NCI-H146 treated with DMSO at 0.1 percent for 48 hours (cell line): ENCODE measurements around the gene SPAG16.
"Not testable (repeated sequence)": the region's sequence is repeated elsewhere in the genome, so short reads cannot be mapped to it uniquely, and the experiment has no call there.

Source experiments
- DNase-seq: peaks from one replicate; lab custom pipeline; 2025; ENCODE audit not compliant: unreplicated experiment; lab: John Stamatoyannopoulos, UW

SPAG16 gene

DNA sequence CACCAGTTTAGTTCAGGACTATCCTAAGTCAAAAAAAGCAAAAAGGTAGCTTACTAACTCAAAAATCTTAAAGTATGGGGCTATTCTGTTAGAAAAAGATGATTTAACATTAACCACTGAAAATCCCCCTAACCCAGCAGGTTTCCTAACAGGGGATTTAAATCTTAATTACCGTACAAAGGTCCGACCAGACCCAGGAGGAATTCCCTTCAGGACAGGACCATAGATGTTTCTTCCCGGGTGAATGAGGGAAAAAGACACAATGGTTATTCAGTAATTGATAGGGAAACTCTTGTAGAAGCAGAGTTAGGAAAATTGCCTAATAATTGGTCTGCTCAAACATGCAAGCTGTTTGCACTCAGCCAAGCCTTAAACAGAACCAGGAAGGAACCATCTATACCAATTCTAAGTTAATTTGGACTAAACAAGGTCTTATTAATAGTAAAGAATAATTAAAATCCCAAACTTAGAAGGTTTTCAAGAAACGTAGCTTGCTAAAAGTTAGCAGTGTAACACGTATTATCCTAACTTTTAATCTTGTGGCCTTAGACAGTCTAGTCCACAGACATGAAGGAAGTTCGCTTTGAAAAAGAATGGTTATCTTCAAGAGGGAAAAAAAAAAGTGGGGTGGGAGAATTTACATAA, 124.3 kb downstream of the SPAG16 start:
- DNase-seq, result not testable (repeated sequence)

DNA sequence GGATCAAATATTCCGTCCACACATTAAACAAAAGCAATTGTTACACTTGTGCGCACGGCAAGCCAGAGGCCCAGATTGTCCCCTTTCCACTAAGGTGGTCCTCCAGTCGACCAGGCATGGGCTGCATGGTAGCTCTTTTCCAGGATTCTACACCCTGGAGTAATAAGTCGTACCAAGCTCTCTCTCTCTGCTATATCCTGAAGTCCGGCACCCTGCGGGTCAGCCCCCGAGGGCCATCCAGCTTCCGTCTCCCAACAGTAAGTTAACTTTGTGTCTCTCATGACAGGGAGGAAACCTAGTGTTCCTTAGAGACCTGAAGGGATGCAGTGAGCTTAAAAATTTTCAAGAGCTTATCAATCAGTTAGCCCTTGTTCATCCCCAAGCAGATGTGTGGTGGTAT, 126.4 kb downstream of the SPAG16 start:
- DNase-seq, result not testable (repeated sequence)

DNA sequence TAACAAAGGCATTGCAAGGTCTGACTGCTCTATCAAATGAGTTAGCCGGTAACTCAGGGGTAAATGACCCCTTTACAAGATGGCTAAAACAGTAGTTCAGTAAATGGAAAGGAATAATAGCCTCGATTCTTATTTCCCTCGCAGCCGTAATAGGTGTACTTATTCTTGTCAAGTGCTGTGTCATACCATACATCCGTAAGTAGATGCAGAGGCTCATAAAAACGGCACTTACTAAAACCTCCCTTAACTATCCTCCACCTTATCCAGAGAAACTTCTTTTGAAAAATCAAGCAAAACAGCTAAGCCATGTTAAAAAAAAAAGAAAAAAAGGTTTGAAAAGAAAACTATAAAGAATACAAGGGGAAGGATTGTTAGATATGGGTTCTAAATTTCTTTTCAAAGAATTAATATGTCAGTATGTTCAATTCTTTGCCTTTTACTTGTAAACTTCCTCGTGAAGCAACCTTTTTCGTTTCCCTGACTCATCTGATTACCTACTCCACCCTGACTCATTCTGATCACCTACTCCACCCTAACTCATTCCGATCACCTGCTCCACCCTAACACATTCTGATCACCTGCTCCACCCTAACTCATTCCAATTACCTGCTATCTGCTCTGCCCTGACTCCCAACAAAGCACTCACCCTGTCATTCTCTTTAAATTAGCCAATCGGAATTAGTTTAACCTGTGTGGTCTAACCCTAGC, 127.5 kb downstream of the SPAG16 start:
- no peak for DNase-seq

DNA sequence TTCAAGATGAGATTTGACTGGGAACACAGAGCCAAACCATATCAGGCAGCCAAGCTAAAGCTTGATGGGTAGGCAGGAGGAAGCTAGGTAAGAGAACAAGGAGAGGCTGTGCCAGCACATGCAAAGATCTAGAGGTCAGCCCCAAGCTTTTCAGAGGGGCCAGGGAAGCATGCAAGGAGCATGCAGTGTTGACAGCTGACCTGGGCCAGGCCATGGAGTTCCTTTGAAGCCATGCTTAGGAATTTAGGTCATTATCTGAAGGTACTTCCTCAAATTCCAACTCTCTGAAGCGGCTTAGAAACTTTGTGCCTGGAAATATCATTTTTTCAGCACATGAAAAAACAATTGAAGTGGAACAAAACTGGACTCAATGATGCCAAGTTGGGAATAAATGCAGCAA, 130.8 kb downstream of the SPAG16 start:
- no peak for DNase-seq

DNA sequence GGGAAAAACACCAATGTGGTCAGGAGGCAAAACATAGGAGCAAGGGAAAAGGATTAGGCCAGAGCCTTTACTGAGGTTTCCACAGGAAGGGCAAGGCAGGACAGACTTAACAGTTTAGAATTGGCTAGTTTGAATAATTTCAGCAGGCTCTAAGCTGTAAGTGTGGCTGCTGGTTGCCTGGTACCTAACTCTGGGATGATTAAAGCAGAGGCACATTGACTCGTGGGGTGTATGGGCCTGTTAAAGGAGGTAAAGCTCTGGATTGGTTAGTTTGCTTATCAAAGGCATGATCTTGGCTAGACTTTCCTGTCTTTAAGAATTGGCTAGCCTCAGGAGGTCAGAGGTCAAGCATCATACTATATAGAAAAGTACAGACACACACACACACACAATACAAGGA, 132.6 kb downstream of the SPAG16 start:
- DNase-seq, result no peak

DNA sequence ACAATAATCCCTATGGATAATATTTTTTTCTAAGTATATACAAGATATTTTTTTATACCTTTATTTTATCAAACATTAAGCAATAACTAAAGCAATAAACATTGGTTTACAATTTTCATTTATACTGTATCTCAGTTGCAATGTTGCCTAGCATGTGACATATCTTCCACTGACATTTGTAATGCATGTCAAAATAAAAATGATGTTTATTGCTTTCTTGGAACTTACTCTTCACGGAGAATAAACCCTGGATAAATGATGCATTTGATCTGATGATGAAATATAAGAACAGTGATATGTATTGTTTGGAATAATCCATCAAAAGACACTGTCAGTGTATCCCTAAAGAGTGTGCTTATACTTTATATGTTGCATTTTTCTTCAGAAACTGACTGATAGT, 135.7 kb downstream of the SPAG16 start:
- no peak for DNase-seq

DNA sequence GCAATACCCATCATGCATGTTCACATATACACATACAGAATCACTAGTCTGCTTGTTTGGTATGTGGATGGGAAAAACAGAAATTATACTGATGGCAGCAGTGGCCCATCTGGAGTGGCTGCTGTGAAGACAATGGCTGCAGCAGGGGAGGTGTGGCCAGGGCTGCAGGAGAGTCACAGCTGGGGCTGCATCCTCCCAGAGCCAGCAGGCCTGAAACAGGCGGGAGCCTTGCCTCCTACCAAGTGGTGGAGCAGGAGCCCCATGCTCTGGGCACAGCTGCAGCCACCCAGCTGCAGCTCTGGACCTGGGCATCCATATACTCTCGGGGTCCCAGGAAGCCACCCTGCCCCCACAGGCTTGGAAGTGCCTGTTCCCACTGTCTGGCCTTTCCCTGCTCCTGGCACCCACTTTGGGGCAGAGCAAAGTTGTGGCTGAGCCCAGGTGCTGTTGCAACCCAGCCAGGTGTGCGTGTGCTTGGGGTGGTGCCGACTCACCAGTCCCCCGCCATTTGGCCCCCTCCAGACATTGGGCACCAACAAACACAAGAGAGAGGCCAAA, 136.6 kb downstream of the SPAG16 start:
- no peak for DNase-seq

DNA sequence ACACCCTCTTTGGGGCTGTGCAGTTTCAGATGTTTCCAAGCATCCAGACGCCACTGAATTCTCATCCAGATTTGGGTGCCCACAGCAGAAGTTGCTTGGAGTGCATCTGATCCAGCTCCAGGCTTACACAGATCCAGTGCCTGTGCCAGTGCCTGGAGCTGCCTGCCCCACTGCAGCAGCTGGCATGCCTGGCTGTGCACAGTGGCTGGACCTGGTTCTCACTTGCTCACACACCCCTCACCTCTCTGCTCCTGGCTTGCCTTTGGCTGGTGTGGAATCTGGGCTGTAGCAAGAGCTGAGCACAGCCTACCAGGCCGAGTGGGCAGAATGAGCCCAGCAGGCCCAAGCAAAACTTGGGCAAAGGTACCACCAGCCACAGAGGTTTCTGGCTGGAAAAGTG, 137.9 kb downstream of the SPAG16 start:
- DNase-seq, result no peak

DNA sequence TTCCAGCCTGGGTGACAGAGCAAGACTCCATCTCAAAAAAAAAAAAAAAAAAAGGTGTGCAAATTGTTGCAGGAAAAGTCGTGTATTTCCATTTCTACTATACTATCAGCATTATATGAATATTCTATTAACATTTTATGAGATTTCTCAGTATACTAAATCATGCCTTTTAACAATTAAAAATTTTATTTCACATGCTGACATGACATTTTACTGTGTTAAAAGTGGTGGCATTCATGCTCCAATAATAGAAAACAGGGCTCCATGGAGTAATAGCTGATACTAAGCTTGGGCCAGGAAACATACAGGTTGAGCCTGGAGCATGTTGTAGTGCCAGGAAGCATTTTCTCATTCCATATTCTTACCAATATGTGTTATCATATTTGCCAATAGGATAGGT, 141.4 kb downstream of the SPAG16 start:
- DNase-seq, result no peak

DNA sequence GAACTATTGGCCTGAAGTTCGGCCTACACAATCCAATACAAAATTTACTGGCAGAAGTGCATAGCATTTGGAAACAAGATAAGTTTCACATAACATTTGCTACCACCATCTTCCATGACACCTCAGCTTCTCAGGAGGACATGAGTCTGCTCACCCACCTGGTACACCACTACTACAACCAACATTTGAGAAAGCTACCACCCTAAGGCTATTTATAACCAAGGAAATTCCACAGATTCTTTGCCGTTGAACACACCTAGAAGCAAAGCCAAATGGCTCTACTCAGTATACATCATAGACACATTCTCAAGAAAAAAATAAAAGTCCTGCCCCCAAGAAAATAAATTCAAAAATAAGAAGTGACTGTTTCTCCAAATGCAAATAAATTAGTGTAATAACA, 145.3 kb downstream of the SPAG16 start:
- no peak for DNase-seq

DNA sequence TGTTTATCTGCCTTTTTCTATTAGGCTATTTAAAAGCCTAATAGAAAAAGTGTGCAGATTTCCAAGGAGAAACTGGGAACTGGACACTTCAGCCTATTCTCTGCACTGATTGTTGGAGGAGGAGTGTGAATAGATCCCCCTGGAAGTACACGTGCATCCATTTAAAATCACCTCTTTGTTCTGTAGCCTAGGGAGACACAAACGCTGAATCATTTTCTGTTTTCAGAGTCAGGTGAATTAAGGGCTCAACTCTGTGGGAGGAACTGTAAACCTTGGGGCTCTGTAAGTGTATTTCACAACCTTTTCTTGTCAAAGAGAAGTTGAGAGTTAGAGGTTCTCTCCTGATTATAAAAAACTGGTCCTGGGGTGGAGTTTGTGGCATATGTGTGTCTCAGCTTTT, 159.7 kb downstream of the SPAG16 start:
- DNase-seq, result no peak

DNA sequence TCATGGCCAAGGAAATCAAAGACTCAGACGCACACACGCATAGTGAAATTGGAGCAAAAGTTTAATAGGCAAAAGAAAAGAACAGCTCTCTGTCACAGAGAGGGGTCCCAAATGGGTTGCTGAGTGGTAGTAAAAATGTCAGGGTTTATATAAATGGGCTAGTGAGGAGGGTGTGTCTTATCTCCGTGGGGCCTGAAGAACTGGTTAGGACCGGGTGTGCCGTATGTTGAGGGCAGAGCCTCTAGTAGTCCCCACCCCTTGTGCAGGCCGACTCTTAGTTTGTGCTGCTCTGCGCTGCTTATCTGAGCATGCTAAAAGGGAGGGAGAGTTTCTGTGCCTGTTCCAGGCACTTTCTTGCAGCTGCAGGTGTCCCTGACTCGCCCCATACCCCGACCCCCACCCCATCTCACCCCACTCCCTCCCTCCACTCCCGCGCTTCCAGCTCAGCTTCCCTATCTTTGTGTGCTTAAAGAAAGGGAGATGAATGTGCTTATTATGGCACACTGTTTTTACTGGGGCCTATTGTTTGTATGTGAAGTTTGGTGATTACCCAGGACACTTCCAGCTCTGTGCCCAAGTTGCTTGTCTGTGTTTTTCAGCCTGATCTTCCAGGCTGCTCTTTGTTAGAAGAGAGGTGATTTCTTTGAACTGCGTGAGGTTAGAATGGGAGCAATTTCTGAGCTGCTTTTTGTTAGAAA, 167.4 kb downstream of the SPAG16 start:
- DNase-seq, result no peak

DNA sequence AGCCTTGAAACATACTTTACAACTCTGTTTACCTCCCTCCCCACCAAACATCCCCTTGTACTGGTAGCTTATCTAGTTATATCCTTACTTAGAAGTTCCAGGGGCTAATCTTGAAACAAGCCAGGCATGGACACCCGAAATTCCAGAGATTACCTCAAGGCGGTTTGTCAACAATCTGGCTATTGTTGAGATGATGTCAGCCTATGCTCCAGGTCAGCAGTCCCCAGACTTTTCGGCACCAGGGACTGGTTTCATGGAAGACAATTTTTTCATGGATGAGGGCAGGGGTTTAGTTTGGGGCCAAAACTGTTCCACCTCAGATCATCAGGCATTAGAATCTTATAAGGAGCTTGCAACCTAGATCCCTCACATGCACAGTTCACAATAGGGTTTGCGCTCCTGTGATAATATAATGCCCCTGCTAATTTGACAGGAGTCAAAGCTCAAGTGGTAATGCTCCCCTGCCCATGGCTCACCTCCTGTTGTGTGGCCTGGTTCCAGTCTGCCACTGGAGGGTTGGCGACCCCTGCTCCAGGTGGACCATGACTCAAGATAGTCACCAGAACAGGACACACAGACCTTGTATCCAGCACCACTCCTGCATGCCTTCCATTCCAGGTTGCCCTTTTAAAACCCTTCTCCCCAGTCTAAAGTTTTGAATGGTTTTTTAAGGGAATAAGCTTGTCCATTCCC, 171.2 kb downstream of the SPAG16 start:
- no peak for DNase-seq

DNA sequence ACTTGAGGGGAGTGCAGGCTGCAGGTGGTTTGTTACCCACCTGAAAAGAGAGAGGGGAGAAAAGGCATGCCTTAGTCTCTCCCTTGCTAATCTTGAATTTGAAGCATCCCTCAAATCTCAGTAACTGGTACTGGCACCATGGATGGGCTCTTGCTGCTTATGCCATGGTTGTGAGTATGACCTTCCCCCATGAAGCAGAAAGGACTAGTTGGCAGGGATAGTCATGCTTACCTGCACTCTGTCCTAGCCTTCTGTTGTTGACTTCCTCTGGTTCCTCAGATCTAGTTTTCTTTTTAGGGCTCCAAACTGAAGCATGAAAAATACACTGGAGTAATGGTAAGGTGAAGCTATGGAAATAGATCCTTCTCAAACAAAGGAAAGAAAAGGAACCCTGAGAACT, 191.2 kb downstream of the SPAG16 start:
- no peak for DNase-seq

DNA sequence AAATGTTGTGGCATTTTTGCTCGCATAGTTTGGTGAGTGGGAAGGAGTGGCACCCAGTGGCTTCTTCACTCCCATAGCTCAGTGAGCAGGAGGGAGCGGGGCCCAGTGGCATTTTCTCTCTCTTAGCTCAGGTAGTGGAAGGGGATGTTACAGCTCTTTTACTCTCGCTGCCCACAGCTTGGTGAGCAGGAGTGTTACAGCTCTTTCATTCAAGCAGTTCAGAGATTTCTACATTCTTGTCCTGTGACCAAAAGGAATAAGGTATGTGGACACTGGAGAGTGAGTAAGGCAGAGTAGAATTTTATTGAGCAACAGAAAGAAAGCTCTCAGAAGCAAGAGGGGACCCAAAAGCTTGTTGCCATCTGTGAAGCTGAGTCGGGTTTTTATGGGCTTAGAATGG, 192.4 kb downstream of the SPAG16 start:
- DNase-seq, result no peak

DNA sequence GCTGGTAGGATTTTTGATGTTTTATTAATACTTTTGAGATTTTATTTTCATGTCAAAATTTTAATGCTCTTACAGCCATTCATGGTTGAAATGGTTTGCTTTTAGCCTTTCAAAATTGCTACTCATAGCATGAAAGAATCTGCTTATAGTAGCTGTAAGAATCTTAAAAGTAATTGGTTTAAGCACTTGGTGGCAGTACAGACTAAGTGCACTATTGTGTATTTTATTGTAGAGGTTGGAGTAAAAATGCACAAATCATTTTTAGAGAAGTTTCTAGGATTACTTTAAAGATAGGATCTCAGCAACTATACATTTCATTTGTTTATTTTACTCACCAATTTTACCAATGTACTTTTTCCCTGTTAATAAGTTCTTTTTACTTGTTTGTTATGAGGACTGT, 205.8 kb downstream of the SPAG16 start:
- no peak for DNase-seq

DNA sequence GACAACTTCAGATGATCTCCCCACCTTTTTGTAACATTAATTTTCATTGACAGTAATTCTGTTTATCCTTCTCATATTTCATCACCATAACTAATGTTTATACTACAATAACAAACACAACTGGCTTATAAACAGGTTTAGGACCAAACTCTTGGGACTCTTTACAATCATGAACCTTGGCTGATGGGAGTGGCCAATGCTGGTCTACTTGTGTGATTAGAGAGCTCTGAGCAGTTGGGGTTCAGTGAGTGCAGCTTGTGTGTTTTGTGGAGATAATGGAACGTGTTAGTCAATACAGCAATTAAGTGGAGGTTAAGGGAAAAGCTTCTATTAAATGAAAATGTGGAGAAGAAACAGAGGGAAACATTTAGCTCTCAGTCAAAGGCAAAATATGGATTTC, 207.1 kb downstream of the SPAG16 start:
- no peak for DNase-seq

DNA sequence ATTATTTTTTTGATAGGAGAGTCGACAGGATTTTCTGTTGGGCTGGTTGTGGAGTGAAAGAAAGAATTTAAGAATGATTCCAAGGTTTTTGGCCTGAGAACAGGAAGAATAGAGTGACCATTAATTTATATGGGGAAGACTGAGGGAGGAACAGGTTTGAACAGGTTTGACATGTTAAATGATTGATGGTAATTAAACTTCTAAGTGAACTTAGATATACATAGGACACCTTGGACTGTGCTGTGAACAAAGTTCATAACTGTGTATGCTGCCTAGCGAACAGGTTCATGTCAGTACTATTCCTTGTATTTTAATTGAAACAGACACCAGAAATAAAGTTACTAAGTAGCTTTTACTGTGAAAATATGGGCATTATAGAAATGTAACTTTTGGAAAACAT, 212.0 kb downstream of the SPAG16 start:
- no peak for DNase-seq

DNA sequence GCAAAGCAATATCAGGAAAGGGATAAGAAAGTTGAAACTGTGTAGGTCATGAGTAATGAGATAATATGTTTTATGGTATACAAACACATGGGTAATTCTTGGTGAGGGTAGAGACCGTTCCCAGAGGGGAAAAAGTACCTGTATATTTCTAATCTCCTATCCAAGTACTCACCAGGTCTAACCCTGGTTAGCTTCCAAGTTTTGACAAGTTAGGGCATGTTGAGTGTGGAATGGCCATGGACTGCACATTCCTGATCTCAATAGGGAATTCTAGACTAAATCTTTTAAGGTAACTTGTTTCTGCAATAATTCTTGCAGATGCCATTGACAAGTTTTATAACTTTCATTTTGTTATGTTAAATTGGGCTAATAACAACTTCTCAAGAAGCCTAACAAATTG, 216.6 kb downstream of the SPAG16 start:
- DNase-seq, result no peak

DNA sequence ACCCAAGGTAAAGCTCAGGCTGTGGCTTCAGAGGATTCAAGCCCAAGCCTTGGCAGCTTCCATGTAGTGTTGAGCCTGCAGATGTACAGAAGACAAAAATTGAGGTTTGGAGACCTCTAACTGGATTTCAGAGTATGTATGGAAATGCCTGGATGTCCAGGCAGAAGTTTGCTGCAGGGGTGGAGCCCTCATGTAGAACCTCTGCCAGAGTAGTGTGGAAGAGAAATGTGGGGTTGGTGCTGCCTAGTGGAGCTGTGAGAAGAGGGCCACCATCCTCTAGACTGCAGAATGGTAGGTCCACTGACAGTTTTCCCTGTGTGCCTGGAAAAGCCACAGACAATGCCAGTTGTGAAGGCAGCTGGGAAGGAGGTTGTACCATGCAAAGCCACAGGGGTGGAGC, 239.9 kb downstream of the SPAG16 start:
- no peak for DNase-seq

DNA sequence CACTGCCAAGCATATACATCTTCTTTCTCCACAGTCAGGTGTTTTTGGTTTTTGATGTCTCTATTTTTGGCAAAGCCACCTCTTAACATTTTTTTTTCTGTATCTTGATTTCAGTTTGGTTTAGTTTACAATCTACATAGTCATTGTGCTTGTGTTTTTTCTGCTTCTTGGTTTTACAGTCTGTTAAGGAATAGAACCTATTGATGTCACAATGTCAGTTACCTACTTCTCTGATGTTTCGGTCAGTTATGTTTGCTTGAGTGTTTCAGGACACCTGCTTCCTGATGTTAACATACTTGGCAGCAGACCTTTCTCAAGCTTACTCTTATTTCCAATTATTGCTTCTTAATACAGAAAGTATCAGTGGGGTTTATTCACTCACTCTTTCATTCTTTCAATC, 253.3 kb downstream of the SPAG16 start:
- DNase-seq, result no peak

DNA sequence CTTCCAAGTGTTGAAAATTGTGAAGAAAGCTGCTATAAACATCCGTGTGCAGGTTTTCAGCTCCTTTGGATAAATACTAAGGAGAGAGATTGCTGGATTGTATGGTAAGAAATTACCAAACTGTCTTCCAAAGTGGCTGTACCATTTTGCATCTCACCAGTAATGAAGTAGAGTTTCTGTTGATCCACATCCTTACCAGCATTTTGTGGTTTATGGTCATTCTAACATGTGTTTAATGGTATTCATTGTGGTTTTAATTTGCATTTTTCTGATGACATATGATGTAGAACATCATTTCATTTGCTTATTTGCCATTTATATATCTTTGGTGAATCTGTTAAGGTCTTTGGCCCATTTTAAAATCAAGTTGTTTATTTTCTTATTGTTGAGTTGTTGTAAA, 260.7 kb downstream of the SPAG16 start:
- no peak for DNase-seq
